ENCODE results near the gene FER1L5.

The FER1L5 gene

GRCh38 chr2:96642564-96643360 lies at the start of gene FER1L5:
TSS of gene FER1L5 (plus strand) at chr2:96642764. CDS start at chr2:96642837, 73 bp downstream.
- no peak for DNase-seq (ENCODE audit: low spot score)

- no peak for DNase-seq (ENCODE audit: low spot score)
Observed at GRCh38 chr2:96594282-96594681, 48.3 kb upstream of the FER1L5 start.

- no peak for DNase-seq (ENCODE audit: low spot score)
Observed at GRCh38 chr2:96594691-96595152, 47.8 kb upstream of the FER1L5 start.

GRCh38 chr2:96596596-96596995 lies 46.0 kb upstream of the FER1L5 start:
- DNase-seq (ENCODE audit: low spot score) = no peak

GRCh38 chr2:96599941-96600340 lies 42.6 kb upstream of the FER1L5 start:
- DNase-seq (ENCODE audit: low spot score) = no peak

GRCh38 chr2:96601382-96602292 lies 40.9 kb upstream of the FER1L5 start:
- DNase-seq (ENCODE audit: low spot score) = peak; percentile 73

GRCh38 chr2:96602330-96602823 lies 40.2 kb upstream of the FER1L5 start:
- DNase-seq (ENCODE audit: low spot score) = no peak

- DNase-seq (ENCODE audit: low spot score) = peak; percentile 47
Observed at GRCh38 chr2:96604104-96604503, 38.5 kb upstream of the FER1L5 start.

- DNase-seq (ENCODE audit: low spot score) = no peak
Observed at GRCh38 chr2:96608469-96609455, 33.8 kb upstream of the FER1L5 start.

GRCh38 chr2:96616128-96616527 lies 26.4 kb upstream of the FER1L5 start:
- DNase-seq (ENCODE audit: low spot score) = no peak

GRCh38 chr2:96616535-96616934 lies 26.0 kb upstream of the FER1L5 start:
- no peak for DNase-seq (ENCODE audit: low spot score)

- no peak for DNase-seq (ENCODE audit: low spot score)
Observed at GRCh38 chr2:96617012-96617411, 25.6 kb upstream of the FER1L5 start.

- DNase-seq (ENCODE audit: low spot score) = no peak
Observed at GRCh38 chr2:96618596-96619283, 23.8 kb upstream of the FER1L5 start.

GRCh38 chr2:96622544-96622943 lies 20.0 kb upstream of the FER1L5 start:
- DNase-seq (ENCODE audit: low spot score) = no peak

GRCh38 chr2:96623116-96623515 lies 19.4 kb upstream of the FER1L5 start:
- no peak for DNase-seq (ENCODE audit: low spot score)

- no peak for DNase-seq (ENCODE audit: low spot score)
Observed at GRCh38 chr2:96625571-96626552, 16.7 kb upstream of the FER1L5 start.

GRCh38 chr2:96626553-96626942 lies 16.0 kb upstream of the FER1L5 start:
- no peak for DNase-seq (ENCODE audit: low spot score)

GRCh38 chr2:96631804-96632435 lies 10.6 kb upstream of the FER1L5 start:
- DNase-seq (ENCODE audit: low spot score) = no peak

- DNase-seq (ENCODE audit: low spot score) = no peak
Observed at GRCh38 chr2:96633641-96634040, 8.9 kb upstream of the FER1L5 start.
